Measurements from ENCODE around the gene ITPK1. TPM values are rescaled to one million over a fixed set of nuclear protein-coding genes. Genes with fewer than 3 reads are reported as not detected.

ITPK1 gene
- total and polyA plus RNA-seq, 2 experiments from 2014 or later: 35.9 to 101 TPM

DNA sequence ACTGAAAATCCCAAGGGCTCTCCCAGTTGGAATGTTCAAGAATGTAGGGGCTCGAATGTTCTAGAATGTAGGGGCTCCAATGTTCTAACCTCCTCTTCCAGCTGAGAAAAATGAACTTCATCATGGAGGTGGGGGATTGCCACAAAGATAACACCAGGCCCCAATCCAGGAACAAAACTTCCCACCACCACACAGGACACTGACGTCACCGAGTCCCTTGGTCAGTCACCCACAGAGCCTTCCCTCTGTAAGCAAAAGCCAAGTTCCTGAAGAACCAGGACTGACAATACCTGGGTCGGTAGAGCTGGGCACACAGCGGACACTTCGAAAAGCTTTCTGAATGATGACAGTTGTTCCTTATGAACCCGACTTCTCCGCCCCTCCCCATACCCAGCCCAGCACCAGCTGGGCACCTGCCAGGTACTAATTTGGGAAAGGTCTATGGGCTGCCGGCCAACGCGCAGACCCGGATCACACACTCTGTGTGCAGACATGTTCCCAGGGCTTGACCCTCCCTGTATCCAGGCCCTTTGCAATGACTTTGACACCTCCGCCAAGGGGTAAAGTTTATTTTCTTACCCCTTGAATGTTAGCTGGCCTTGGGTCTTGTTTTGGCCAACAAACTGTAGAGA, 18.9 kb downstream of the ITPK1 start:
- peaks cover 54% of the 10 kb centered on the region for H3K4me1 Mint-ChIP-seq
- Histone ChIP-seq H3K27me3 (ENCODE audit: insufficient read depth) (no peaks in the 10 kb centered on the region), H2AFZ (no peak overlapping the region), H3K9me2 (ENCODE audit: insufficient read depth) (no peaks in the 10 kb centered on the region), H3K36me3 (ENCODE audit: insufficient read depth) (no peaks in the 10 kb centered on the region), H3F3A (replicated peaks; ENCODE audit: low read depth) (no peaks in the 10 kb centered on the region), H4K20me1 (replicated peaks; ENCODE audit: insufficient read depth) (peaks cover 39% of the 10 kb centered on the region), H3K79me2 (replicated peaks; ENCODE audit: insufficient read depth) (peaks cover 100% of the 10 kb centered on the region), H3K27ac (ENCODE audit: low read depth) (no peak overlapping the region), H3K4me1 (ENCODE audit: insufficient read depth) (peaks cover 5% of the 10 kb centered on the region; the same call in 1 of the 2 replicates), H3K4me3 (no peak overlapping the region), H3K4me2 (no peak overlapping the region)
- H3K36me3 Mint-ChIP-seq (ENCODE audit: low read depth): no peaks in the 10 kb centered on the region; the same call in 2 of the 3 replicates
- no peak for DNase-seq (ENCODE audit: low spot score)
- no peak for TF ChIP-seq STAT1 (IDR thresholded peaks at IDR 0.05; ENCODE audit: unreplicated experiment)
- no peak for TF ChIP-seq ZNF114 (CRISPR knock-in tag; IDR thresholded peaks at IDR 0.05)
- no peak for TF ChIP-seq POLR2AphosphoS5 (IDR thresholded peaks at IDR 0.05; ENCODE audit: low read depth)
- H3K9me3 Mint-ChIP-seq: no peaks in the 10 kb centered on the region
- 0 out of 2 replicates have a peak overlapping the region, but pooled peaks have one; percentile 76 for H3K27ac Mint-ChIP-seq
- H3K4me3 Mint-ChIP-seq: no peak overlapping the region
- H3K27me3 Mint-ChIP-seq (ENCODE audit: insufficient read depth, low read depth, poor library complexity): peaks cover 11% of the 10 kb centered on the region
- ATAC-seq: no peak

DNA sequence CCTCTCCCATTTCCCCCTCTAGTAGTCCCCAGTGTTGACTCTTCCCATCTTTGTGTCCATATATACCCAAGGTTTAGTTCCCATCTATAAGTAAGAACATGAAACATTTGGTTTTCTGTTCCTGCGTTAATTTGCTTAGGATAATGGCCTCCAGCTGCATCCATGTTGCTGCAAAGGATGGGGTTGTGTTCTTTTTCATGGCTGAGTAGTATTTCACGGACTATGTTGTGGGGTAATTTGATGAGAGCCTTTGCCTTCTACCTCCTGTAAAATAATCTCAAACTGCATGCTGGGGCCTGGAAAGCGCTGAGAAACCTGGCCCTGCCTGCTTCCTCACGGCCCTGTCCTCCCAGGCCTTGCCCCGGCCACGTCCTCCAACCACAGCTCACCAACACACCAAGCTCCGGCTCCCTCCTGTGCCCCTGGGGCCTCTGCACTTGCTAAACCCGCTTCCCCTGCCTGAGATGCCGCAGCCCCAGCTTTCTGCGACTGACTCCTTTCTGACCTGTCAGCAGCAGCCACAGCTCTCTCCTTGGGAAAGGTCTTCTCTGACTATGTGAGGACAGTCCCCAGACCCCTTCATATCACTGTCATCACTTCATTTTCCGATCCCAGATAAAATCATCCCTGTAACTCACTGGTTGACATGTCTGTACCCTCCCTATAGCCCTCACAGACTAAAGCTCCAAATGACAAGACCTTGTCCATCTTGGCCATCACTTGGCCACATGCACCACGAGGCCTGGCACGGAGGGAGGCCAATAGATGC, 19.8 kb downstream of the ITPK1 start:
- DNase-seq (ENCODE audit: low spot score) (no peak), ATAC-seq (no peak)
- Mint-ChIP-seq H3K27me3 (ENCODE audit: insufficient read depth, low read depth, poor library complexity) (peaks cover 7% of the 10 kb centered on the region), H3K4me3 (no peak overlapping the region), H3K27ac (no peak overlapping the region), H3K9me3 (no peaks in the 10 kb centered on the region), H3K4me1 (peaks cover 55% of the 10 kb centered on the region), H3K36me3 (ENCODE audit: low read depth) (no peaks in the 10 kb centered on the region; the same call in 2 of the 3 replicates)
- H3K27me3 ChIP-seq (ENCODE audit: insufficient read depth): no peaks in the 10 kb centered on the region
- no peaks in the 10 kb centered on the region for H3F3A ChIP-seq (replicated peaks; ENCODE audit: low read depth)
- H3K9me2 ChIP-seq (ENCODE audit: insufficient read depth): no peaks in the 10 kb centered on the region
- peaks cover 100% of the 10 kb centered on the region for H3K79me2 ChIP-seq (replicated peaks; ENCODE audit: insufficient read depth)
- no peak overlapping the region for H3K4me2 ChIP-seq
- peaks cover 35% of the 10 kb centered on the region for H4K20me1 ChIP-seq (replicated peaks; ENCODE audit: insufficient read depth)
- no peak overlapping the region for H3K4me3 ChIP-seq
- H3K36me3 ChIP-seq (ENCODE audit: insufficient read depth): no peaks in the 10 kb centered on the region
- no peak overlapping the region for H2AFZ ChIP-seq
- TF ChIP-seq CTCF (conservative IDR thresholded peaks at IDR 0.05; ENCODE audit: low read depth in 2 of 2): no peak
- no peak overlapping the region for H3K27ac ChIP-seq (ENCODE audit: low read depth)
- H3K4me1 ChIP-seq (ENCODE audit: insufficient read depth): peaks cover 8% of the 10 kb centered on the region; the same call in 1 of the 2 replicates

GRCh38 chr14:93094121-93094918, 21.4 kb downstream of the ITPK1 start:
- H3K4me3 Mint-ChIP-seq: no peak overlapping the region
- Histone ChIP-seq H4K20me1 (replicated peaks; ENCODE audit: insufficient read depth) (peaks cover 38% of the 10 kb centered on the region), H3K9me2 (ENCODE audit: insufficient read depth) (no peaks in the 10 kb centered on the region), H3K4me1 (ENCODE audit: insufficient read depth) (0 out of 2 replicates have a peak, but pooled peaks cover 3% of the 10 kb centered on the region), H2AFZ (no peak overlapping the region), H3K4me3 (no peak overlapping the region), H3K4me2 (no peak overlapping the region), H3K36me3 (ENCODE audit: insufficient read depth) (no peaks in the 10 kb centered on the region), H3K27ac (ENCODE audit: low read depth) (no peak overlapping the region), H3K27me3 (ENCODE audit: insufficient read depth) (no peaks in the 10 kb centered on the region), H3K79me2 (replicated peaks; ENCODE audit: insufficient read depth) (peaks cover 100% of the 10 kb centered on the region), H3F3A (replicated peaks; ENCODE audit: low read depth) (no peaks in the 10 kb centered on the region)
- H3K4me1 Mint-ChIP-seq: peaks cover 58% of the 10 kb centered on the region
- H3K27me3 Mint-ChIP-seq (ENCODE audit: insufficient read depth, low read depth, poor library complexity): peaks cover 17% of the 10 kb centered on the region
- DNase-seq (ENCODE audit: low spot score) (no peak), ATAC-seq (no peak)
- H3K9me3 Mint-ChIP-seq: no peaks in the 10 kb centered on the region
- peak overlapping the region; percentile 27; the same call in 1 of the 2 replicates for H3K27ac Mint-ChIP-seq
- H3K36me3 Mint-ChIP-seq (ENCODE audit: low read depth): no peaks in the 10 kb centered on the region; the same call in 2 of the 3 replicates
- no peak for TF ChIP-seq ZNF462 (CRISPR knock-in tag; IDR thresholded peaks at IDR 0.05)

Data from GM23338 (cell line).